Eye (tissue), 1 donor: ENCODE measurements around the gene ARL4D.

ENCODE experiments used
- DNase-seq: peaks from one replicate; pipeline ENCODE4 v3.0.0-alpha.2; 2015

ARL4D gene

GRCh38 chr17:43431714-43432523 lies 33.1 kb downstream of the ARL4D start:
- peak; percentile 82 for DNase-seq

GRCh38 chr17:43434902-43435319 lies 36.1 kb downstream of the ARL4D start:
- no peak for DNase-seq

GRCh38 chr17:43437756-43438155 lies 39.0 kb downstream of the ARL4D start:
- no peak for DNase-seq

GRCh38 chr17:43438626-43439025 lies 39.8 kb downstream of the ARL4D start:
- DNase-seq, result peak; percentile 14

- DNase-seq, result peak; percentile 34
These were observed 40.2 kb downstream of the ARL4D start for GRCh38 chr17:43439041-43439440.

GRCh38 chr17:43442711-43443110 lies 43.9 kb downstream of the ARL4D start:
- DNase-seq, result no peak

- DNase-seq, result no peak
These were observed 44.6 kb downstream of the ARL4D start for GRCh38 chr17:43443381-43443780.

GRCh38 chr17:43444223-43445008 lies 45.6 kb downstream of the ARL4D start:
- DNase-seq, result no peak

- DNase-seq, result no peak
These were observed 46.3 kb downstream of the ARL4D start for GRCh38 chr17:43445009-43445589.

GRCh38 chr17:43446773-43447172 lies 48.0 kb downstream of the ARL4D start:
- no peak for DNase-seq

GRCh38 chr17:43448720-43449469 lies 50.1 kb downstream of the ARL4D start:
- no peak for DNase-seq

GRCh38 chr17:43449470-43450248 lies 50.9 kb downstream of the ARL4D start:
- DNase-seq, result peak; percentile 33
